A549 (cell line): ENCODE measurements around the gene IFITM2.

Source experiments
- CTCF ChIP-seq: fragments of >200 bp; sonication (Bioruptor Twin); formaldehyde crosslinking; IDR thresholded peaks from 3 replicates; pipeline ENCODE4 v1.5.1; 2016
- E2F6 ChIP-seq: IDR thresholded peaks from 2 replicates; pipeline ENCODE4 v1.6.1; 2012; ENCODE audit warnings: low read depth, borderline replicate concordance
- ELK1 ChIP-seq: fragments of 150-350 bp; IDR thresholded peaks from 2 replicates; pipeline ENCODE4 v1.6.1; 2014; ENCODE audit warnings: low read depth, mild to moderate bottlenecking, low read length
- EP300 ChIP-seq, 2 experiments: fragments of >200 bp; sonication (Bioruptor Twin); formaldehyde crosslinking; IDR thresholded peaks; 2 replicates in 1 of 2; 3 replicates in 1 of 2; pipeline ENCODE4 v1.6.1; 2016 to 2017
- HMGXB4 ChIP-seq: fragments of 250-450 bp; sonication (Bioruptor Pico); IDR thresholded peaks from 2 replicates; pipeline ENCODE4 v1.5.0; 2021; ENCODE audit warnings: mild to moderate bottlenecking, moderate library complexity, borderline replicate concordance
- MAX ChIP-seq: IDR thresholded peaks from 2 replicates; pipeline ENCODE4 v1.6.1; 2012
- MAZ ChIP-seq: fragments of 150-350 bp; IDR thresholded peaks from 2 replicates; pipeline ENCODE4 v1.6.1; 2014; ENCODE audit warnings: antibody characterized with exemption, low read depth, low read length, borderline replicate concordance
- POLR2A ChIP-seq: IDR thresholded peaks from 2 replicates; pipeline ENCODE4 v1.6.1; 2012; ENCODE audit warnings: mild to moderate bottlenecking, low read length
- RAD21 ChIP-seq, 2 experiments: fragments of >200 bp in 1 of 2; sonication (Bioruptor Twin) in 1 of 2; formaldehyde crosslinking in 1 of 2; IDR thresholded peaks in 1 of 2; conservative IDR thresholded peaks in 1 of 2; 2 replicates in 1 of 2; 3 replicates in 1 of 2; pipeline ENCODE4 v1.6.1; 2012 to 2018; ENCODE audit warnings: inconsistent platforms in 1 of 2
- REST ChIP-seq: fragments of 200-600 bp; sonication (generic); IDR thresholded peaks from 2 replicates; pipeline ENCODE4 v1.6.1; 2016; ENCODE audit warnings: antibody characterized with exemption, mild to moderate bottlenecking, moderate library complexity
- USF2 ChIP-seq: fragments of 450-650 bp; IDR thresholded peaks from 2 replicates; pipeline ENCODE4 v1.6.1; 2014; ENCODE audit warnings: antibody characterized with exemption
- ZFP36 ChIP-seq: fragments of 450-650 bp; IDR thresholded peaks from 2 replicates; pipeline ENCODE4 v1.6.1; 2014; ENCODE audit warnings: borderline replicate concordance; ENCODE audit not compliant: partially characterized antibody

GRCh38 chr11:282630-283360 lies 24.8 kb upstream of the IFITM2 start:
- TF ChIP-seq ELK1 (no peak), CTCF (no peak), E2F6 (no peak), HMGXB4 (no peak), REST (no peak), RAD21 (conservative IDR thresholded peaks at IDR 0.05 in 1 of 2, IDR thresholded peaks at IDR 0.05 in 1 of 2) (no peak), MAX (no peak), USF2 (no peak), POLR2A (no peak), EP300 (IDR thresholded peaks at IDR 0.05) (no peak), ZFP36 (no peak), MAZ (no peak)
